Caco-2 (cell line): ENCODE data around the gene RIPOR3. TPM values are rescaled to one million over a fixed set of nuclear protein-coding genes. Genes with fewer than 3 reads are reported as not detected.
A peak's percentile ranks its signal among the peaks of the same experiment; 100 is the strongest.

ENCODE experiments used
- BruUV-seq: library from RNA; stranded (reverse); fragments of 400-500 nt; replicated peaks from 2 replicates; lab custom pipeline; 2021; lab: Mats Ljungman, UMichigan
- CTCF ChIA-PET: fragments of 300-600 bp; sonication (Branson Sonifier 250); formaldehyde crosslinking; loops from one replicate; lab custom pipeline; 2022; ENCODE audit warnings: antibody characterized with exemption; lab: Charles Lee
- POLR2A ChIA-PET: fragments of 300-600 bp; sonication (Branson Sonifier 250); formaldehyde crosslinking; loops from one replicate; lab custom pipeline; 2022; ENCODE audit warnings: antibody characterized with exemption; lab: Charles Lee
- DNase-seq, 2 experiments: peaks; one replicate each; pipeline versions ENCODE4 v3.0.0 to v3.0.0-alpha.2; 2020 to 2022
- H3K27me3 ChIP-seq: replicated peaks from 2 replicates; pipeline ENCODE4 v1.6.0; 2011; ENCODE audit warnings: low read length; ENCODE audit not compliant: control insufficient read depth, insufficient read depth
- H3K36me3 ChIP-seq: 2 replicates; pipeline ENCODE4 v1.5.1; 2011; ENCODE audit warnings: low read length; ENCODE audit not compliant: control insufficient read depth, insufficient read depth
- H3K4me1 ChIP-seq: fragments of 250-450 bp; sonication (Bioruptor Pico); 2 replicates; pipeline ENCODE4 v1.5.1; 2020; ENCODE audit warnings: mild to moderate bottlenecking
- H3K4me3 ChIP-seq: 2 replicates; pipeline ENCODE4 v1.5.1; 2011; ENCODE audit warnings: low read depth, mild to moderate bottlenecking, control low read depth, low read length
- H3K9me3 ChIP-seq: fragments of 250-450 bp; sonication (Bioruptor Pico); 2 replicates; pipeline ENCODE4 v1.5.1; 2020; ENCODE audit warnings: mild to moderate bottlenecking, moderate library complexity
- H3K27ac Mint-ChIP-seq: one replicate; pipeline ENCODE4 v1.8.0; 2022; ENCODE audit warnings: mixed read lengths; ENCODE audit not compliant: unreplicated experiment
- H3K27me3 Mint-ChIP-seq: one replicate; pipeline ENCODE4 v1.8.0; 2022; ENCODE audit warnings: mixed read lengths; ENCODE audit not compliant: insufficient read depth, unreplicated experiment
- H3K36me3 Mint-ChIP-seq: one replicate; pipeline ENCODE4 v1.8.0; 2022; ENCODE audit warnings: mild to moderate bottlenecking, mixed read lengths; ENCODE audit not compliant: insufficient read depth, unreplicated experiment
- H3K4me1 Mint-ChIP-seq: one replicate; pipeline ENCODE4 v1.8.0; 2022; ENCODE audit warnings: low read depth, mixed read lengths; ENCODE audit not compliant: unreplicated experiment
- H3K4me3 Mint-ChIP-seq: one replicate; pipeline ENCODE4 v1.8.0; 2022; ENCODE audit warnings: mild to moderate bottlenecking, moderate library complexity, mixed read lengths; ENCODE audit not compliant: unreplicated experiment
- H3K9me3 Mint-ChIP-seq: one replicate; pipeline ENCODE4 v1.8.0; 2022; ENCODE audit warnings: mixed read lengths; ENCODE audit not compliant: unreplicated experiment
- intact Hi-C: fragments of 100-400 bp; cut with micrococcal nuclease; formaldehyde crosslinking; loops from one replicate; pipeline ENCODE4 v1.10.0; 2022; ENCODE audit not compliant: unreplicated experiment
- total RNA-seq: library from RNA; stranded (reverse); gene quantifications from 2 replicates; pipeline ENCODE4 v1.2.3, GENCODE V29; 2022
- TF ChIP-seq, protein P1 (sequence below), 2 experiments: fragments of 200-600 bp in 1 of 2; IDR thresholded peaks; 1 replicate in 1 of 2; 2 replicates in 1 of 2; pipeline versions ENCODE4 v1.5.1 to v1.8.0; 2011 to 2022; ENCODE audit warnings: antibody characterized with exemption in 1 of 2, control low read depth in 1 of 2, inconsistent platforms in 1 of 2, low read depth in 1 of 2, low read length in 1 of 2, mild to moderate bottlenecking in 1 of 2, moderate library complexity in 1 of 2; ENCODE audit not compliant: insufficient read depth in 1 of 2, severe bottlenecking in 1 of 2, unreplicated experiment in 1 of 2

RIPOR3 gene
- total RNA-seq, 1 experiment from 2014 or later, result 0.18 TPM

DNA sequence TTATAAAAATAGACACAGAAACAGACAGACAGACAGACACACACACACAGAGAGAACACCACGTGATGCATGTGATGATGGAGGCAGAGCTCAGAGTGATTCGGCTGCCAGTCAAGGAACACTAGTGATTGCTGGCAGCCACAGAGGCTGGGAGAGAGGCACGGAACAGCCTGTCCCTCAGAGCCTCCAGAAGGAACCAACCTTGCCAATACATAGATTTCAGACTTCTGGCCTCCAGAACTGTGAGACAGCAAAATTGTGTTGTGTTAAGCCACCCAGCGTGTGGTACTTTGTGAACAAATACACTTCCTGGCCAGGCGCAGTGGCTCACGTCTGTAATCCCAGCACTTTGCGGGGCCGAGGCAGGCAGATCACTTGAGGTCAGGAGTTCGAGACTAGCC, 30.5 kb upstream of the RIPOR3 start:
- Histone ChIP-seq H3K9me3 (no peaks in the 10 kb centered on the region), H3K36me3 (no peaks in the 10 kb centered on the region), H3K4me1 (peaks cover 41% of the 10 kb centered on the region), H3K4me3 (no peak overlapping the region), H3K27me3 (no peaks in the 10 kb centered on the region)
- ChIA-PET POLR2A (no interaction called here), CTCF (interaction anchor here (0.6 kb wide), 1 partner anchor 10 kb away, joined by 3 read pairs; the partner anchor contains the start of gene PARD6B)
- DNase-seq, result no peak
- intact Hi-C loops, result no loop called here
- TF ChIP-seq, protein P1, sequence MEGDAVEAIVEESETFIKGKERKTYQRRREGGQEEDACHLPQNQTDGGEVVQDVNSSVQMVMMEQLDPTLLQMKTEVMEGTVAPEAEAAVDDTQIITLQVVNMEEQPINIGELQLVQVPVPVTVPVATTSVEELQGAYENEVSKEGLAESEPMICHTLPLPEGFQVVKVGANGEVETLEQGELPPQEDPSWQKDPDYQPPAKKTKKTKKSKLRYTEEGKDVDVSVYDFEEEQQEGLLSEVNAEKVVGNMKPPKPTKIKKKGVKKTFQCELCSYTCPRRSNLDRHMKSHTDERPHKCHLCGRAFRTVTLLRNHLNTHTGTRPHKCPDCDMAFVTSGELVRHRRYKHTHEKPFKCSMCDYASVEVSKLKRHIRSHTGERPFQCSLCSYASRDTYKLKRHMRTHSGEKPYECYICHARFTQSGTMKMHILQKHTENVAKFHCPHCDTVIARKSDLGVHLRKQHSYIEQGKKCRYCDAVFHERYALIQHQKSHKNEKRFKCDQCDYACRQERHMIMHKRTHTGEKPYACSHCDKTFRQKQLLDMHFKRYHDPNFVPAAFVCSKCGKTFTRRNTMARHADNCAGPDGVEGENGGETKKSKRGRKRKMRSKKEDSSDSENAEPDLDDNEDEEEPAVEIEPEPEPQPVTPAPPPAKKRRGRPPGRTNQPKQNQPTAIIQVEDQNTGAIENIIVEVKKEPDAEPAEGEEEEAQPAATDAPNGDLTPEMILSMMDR (IDR thresholded peaks at IDR 0.05; ENCODE audit: insufficient read depth in 1 of 2, low read depth in 1 of 2, low read length in 1 of 2, severe bottlenecking in 1 of 2, unreplicated experiment in 1 of 2), result no peak
- Mint-ChIP-seq H3K4me3 (no peak overlapping the region), H3K9me3 (no peaks in the 10 kb centered on the region), H3K36me3 (no peaks in the 10 kb centered on the region), H3K27ac (peak overlapping the region; percentile 13), H3K4me1 (peaks cover 33% of the 10 kb centered on the region), H3K27me3 (no peaks in the 10 kb centered on the region)
- no TSS peak for BruUV-seq

DNA sequence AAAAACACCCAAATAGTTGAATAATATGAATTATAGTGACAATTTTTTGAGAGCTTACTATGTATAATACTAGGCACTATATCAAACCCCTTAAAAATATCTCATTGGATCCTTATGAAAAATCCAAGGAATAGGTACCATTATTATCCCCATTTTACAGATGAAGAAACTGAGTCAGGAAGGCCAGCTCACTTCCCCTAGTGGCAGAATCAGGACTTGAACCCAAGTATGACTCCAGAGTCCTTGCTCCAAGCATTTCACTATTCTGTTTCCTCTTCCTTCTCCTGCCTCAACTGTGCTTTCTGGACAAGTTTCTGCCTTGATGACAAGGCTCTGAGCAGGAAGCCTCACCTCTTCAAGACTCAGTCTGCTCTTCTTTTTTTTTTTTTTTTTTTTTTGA, 29.2 kb upstream of the RIPOR3 start:
- no peak for DNase-seq
- H3K36me3 Mint-ChIP-seq, result no peaks in the 10 kb centered on the region
- POLR2A ChIA-PET, result interaction anchor here (0.6 kb wide), 1 partner anchor 12 kb away, joined by 3 read pairs; no protein-coding TSS in a partner anchor
- Histone ChIP-seq H3K36me3 (no peaks in the 10 kb centered on the region), H3K9me3 (no peaks in the 10 kb centered on the region), H3K4me1 (peaks cover 36% of the 10 kb centered on the region), H3K27me3 (no peaks in the 10 kb centered on the region), H3K4me3 (no peak overlapping the region)
- CTCF ChIA-PET, result interaction anchor here (0.6 to 0.7 kb wide), 3 partner anchors 68 to 190 kb away, joined by 5 to 9 read pairs (median 9); no protein-coding TSS in a partner anchor
- no TSS peak for BruUV-seq
- H3K27me3 Mint-ChIP-seq, result no peaks in the 10 kb centered on the region
- H3K27ac Mint-ChIP-seq, result no peak overlapping the region
- intact Hi-C loops, result no loop called here
- H3K4me3 Mint-ChIP-seq, result no peak overlapping the region
- H3K9me3 Mint-ChIP-seq, result no peaks in the 10 kb centered on the region
- peaks cover 33% of the 10 kb centered on the region for H3K4me1 Mint-ChIP-seq
- TF ChIP-seq, protein P1 (IDR thresholded peaks at IDR 0.05; ENCODE audit: insufficient read depth in 1 of 2, low read depth in 1 of 2, low read length in 1 of 2, severe bottlenecking in 1 of 2, unreplicated experiment in 1 of 2), result no peak

DNA sequence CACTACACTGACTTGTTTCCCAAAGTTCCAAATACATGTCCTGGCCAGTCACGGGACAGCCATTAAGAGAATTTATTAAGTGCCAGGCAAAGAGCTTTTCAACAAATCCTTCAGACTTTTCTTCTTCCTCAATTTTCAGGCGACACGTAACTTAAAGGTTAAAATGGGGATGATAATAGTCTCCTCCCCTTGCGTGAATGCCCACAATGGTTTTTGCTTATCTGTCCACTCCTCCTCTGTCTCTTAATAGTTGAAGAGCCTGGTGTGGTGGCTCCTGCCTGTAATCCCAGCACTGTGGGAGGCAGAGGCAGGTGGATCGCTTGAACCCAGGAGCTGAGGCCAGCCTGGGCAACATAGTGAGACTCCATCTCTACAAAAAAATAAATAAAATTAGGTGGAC, 28.7 kb upstream of the RIPOR3 start:
- H3K27ac Mint-ChIP-seq, result no peak overlapping the region
- H3K9me3 Mint-ChIP-seq, result no peaks in the 10 kb centered on the region
- POLR2A ChIA-PET, result no interaction called here
- Histone ChIP-seq H3K4me3 (no peak overlapping the region), H3K4me1 (peaks cover 36% of the 10 kb centered on the region), H3K9me3 (no peaks in the 10 kb centered on the region), H3K27me3 (no peaks in the 10 kb centered on the region), H3K36me3 (no peaks in the 10 kb centered on the region)
- TF ChIP-seq, protein P1 (IDR thresholded peaks at IDR 0.05; ENCODE audit: insufficient read depth in 1 of 2, low read depth in 1 of 2, low read length in 1 of 2, severe bottlenecking in 1 of 2, unreplicated experiment in 1 of 2), result no peak
- intact Hi-C loops, result no loop called here
- H3K4me3 Mint-ChIP-seq, result no peak overlapping the region
- H3K4me1 Mint-ChIP-seq, result peaks cover 33% of the 10 kb centered on the region
- no TSS peak for BruUV-seq
- H3K36me3 Mint-ChIP-seq, result no peaks in the 10 kb centered on the region
- no peak for DNase-seq
- H3K27me3 Mint-ChIP-seq, result no peaks in the 10 kb centered on the region
- CTCF ChIA-PET, result no interaction called here
